ENCODE results near the gene TLR9.

Gene TLR9

GRCh38 chr3:52245322-52246263, 20.1 kb upstream of the TLR9 start, which contains the start of gene PPM1M:
PPM1M (plus strand) TSS chr3:52245759; CDS start chr3:52245825, 66 bp downstream.
- ChIA-PET CTCF (no interaction called here), POLR2A (interaction anchor here (0.7 to 1.6 kb wide), 2 partner anchors 52 to 270 kb away, joined by 3 read pairs; partner anchors contain the start of gene ABHD14A)
- peak; percentile 51 for DNase-seq (ENCODE audit: extremely low spot score)
- no peak for TF ChIP-seq TARDBP (IDR thresholded peaks at IDR 0.05)
- TF ChIP-seq ZNF384 (IDR thresholded peaks at IDR 0.05), result no peak
- TF ChIP-seq ELF4 (IDR thresholded peaks at IDR 0.05), result no peak
- no peak for TF ChIP-seq LEF1 (IDR thresholded peaks at IDR 0.05; ENCODE audit: borderline replicate concordance)
- no peak for TF ChIP-seq FOXK2 (IDR thresholded peaks at IDR 0.05)
- no peak for TF ChIP-seq SP1 (IDR thresholded peaks at IDR 0.05)
- TF ChIP-seq NFRKB (IDR thresholded peaks at IDR 0.05), result no peak
- TF ChIP-seq FOXA1 (IDR thresholded peaks at IDR 0.05), result no peak
- TF ChIP-seq BHLHE40 (IDR thresholded peaks at IDR 0.05; ENCODE audit: borderline replicate concordance), result no peak
- TF ChIP-seq SUZ12 (IDR thresholded peaks at IDR 0.05), result no peak
- 0 out of 2 replicates have a peak, but pooled peaks have one; percentile 63 for TF ChIP-seq HDGF (IDR thresholded peaks at IDR 0.05; ENCODE audit: borderline replicate concordance)
- TF ChIP-seq PKNOX1 (IDR thresholded peaks at IDR 0.05), result peak; percentile 81
- TF ChIP-seq CTBP1 (IDR thresholded peaks at IDR 0.05; ENCODE audit: borderline replicate concordance), result no peak
- peak; percentile 87 for TF ChIP-seq L3MBTL2 (conservative IDR thresholded peaks at IDR 0.05)
- 0 out of 2 replicates have a peak, but pooled peaks have one; percentile 43 for TF ChIP-seq FOXM1 (IDR thresholded peaks at IDR 0.05; ENCODE audit: borderline replicate concordance)
- TF ChIP-seq ARNT (IDR thresholded peaks at IDR 0.05), result no peak

- ChIA-PET POLR2A (interaction anchor here (0.6 to 1.6 kb wide), 3 partner anchors 35 to 269 kb away, joined by 3 read pairs; partner anchors contain the start of genes ABHD14A and WDR82), CTCF (no interaction called here)
- no peak for DNase-seq (ENCODE audit: extremely low spot score)
- no peak for TF ChIP-seq HDGF (IDR thresholded peaks at IDR 0.05; ENCODE audit: borderline replicate concordance)
- no peak for TF ChIP-seq FOXM1 (IDR thresholded peaks at IDR 0.05; ENCODE audit: borderline replicate concordance)
- no peak for TF ChIP-seq PKNOX1 (IDR thresholded peaks at IDR 0.05)
- no peak for TF ChIP-seq FOXA1 (IDR thresholded peaks at IDR 0.05)
- TF ChIP-seq ELF4 (IDR thresholded peaks at IDR 0.05), result no peak
- TF ChIP-seq SUZ12 (IDR thresholded peaks at IDR 0.05), result no peak
- TF ChIP-seq ZNF384 (IDR thresholded peaks at IDR 0.05), result no peak
- TF ChIP-seq BHLHE40 (IDR thresholded peaks at IDR 0.05; ENCODE audit: borderline replicate concordance), result no peak
- no peak for TF ChIP-seq CTBP1 (IDR thresholded peaks at IDR 0.05; ENCODE audit: borderline replicate concordance)
- TF ChIP-seq TARDBP (IDR thresholded peaks at IDR 0.05), result no peak
- no peak for TF ChIP-seq SP1 (IDR thresholded peaks at IDR 0.05)
- no peak for TF ChIP-seq NFRKB (IDR thresholded peaks at IDR 0.05)
- no peak for TF ChIP-seq L3MBTL2 (conservative IDR thresholded peaks at IDR 0.05)
- no peak for TF ChIP-seq LEF1 (IDR thresholded peaks at IDR 0.05; ENCODE audit: borderline replicate concordance)
- TF ChIP-seq FOXK2 (IDR thresholded peaks at IDR 0.05), result no peak
- no peak for TF ChIP-seq ARNT (IDR thresholded peaks at IDR 0.05)
Measured at GRCh38 chr3:52243791-52244628, 18.6 kb upstream of the TLR9 start.

GRCh38 chr3:52242039-52242438, 16.6 kb upstream of the TLR9 start:
- POLR2A ChIA-PET, result interaction anchor here (2.5 kb wide), 1 partner anchor 46 kb away, joined by 15 read pairs; the partner anchor contains the start of gene GLYCTK
- TF ChIP-seq FOXA1 (IDR thresholded peaks at IDR 0.05), result no peak
- no peak for TF ChIP-seq NFRKB (IDR thresholded peaks at IDR 0.05)
- no peak for TF ChIP-seq L3MBTL2 (conservative IDR thresholded peaks at IDR 0.05)
- TF ChIP-seq SP1 (IDR thresholded peaks at IDR 0.05), result no peak
- TF ChIP-seq PKNOX1 (IDR thresholded peaks at IDR 0.05), result no peak
- no peak for TF ChIP-seq ELF4 (IDR thresholded peaks at IDR 0.05)
- TF ChIP-seq FOXM1 (IDR thresholded peaks at IDR 0.05; ENCODE audit: borderline replicate concordance), result no peak
- TF ChIP-seq TARDBP (IDR thresholded peaks at IDR 0.05), result no peak
- TF ChIP-seq FOXK2 (IDR thresholded peaks at IDR 0.05), result no peak
- no peak for TF ChIP-seq BHLHE40 (IDR thresholded peaks at IDR 0.05; ENCODE audit: borderline replicate concordance)
- DNase-seq (ENCODE audit: extremely low spot score), result no peak
- CTCF ChIA-PET, result interaction anchor here (0.6 kb wide), 2 partner anchors 11 to 80 kb away, joined by 3 to 4 read pairs; no protein-coding TSS in a partner anchor

GRCh38 chr3:52240886-52241370, 15.5 kb upstream of the TLR9 start:
- TF ChIP-seq TARDBP (IDR thresholded peaks at IDR 0.05) (no peak), ELF4 (IDR thresholded peaks at IDR 0.05) (no peak)
- ChIA-PET POLR2A (interaction anchor here (0.9 to 4.0 kb wide), 8 partner anchors 8 to 98 kb away, joined by 3 to 36 read pairs (median 7); partner anchors contain the start of genes GLYCTK, POC1A and WDR82), CTCF (interaction anchor here (0.6 to 1.4 kb wide), 2 partner anchors 10 to 94 kb away, joined by 3 to 8 read pairs; no protein-coding TSS in a partner anchor)
- no peak for DNase-seq (ENCODE audit: extremely low spot score)

Measured in HEK293T (cell line).